NCI-H446 (cell line): ENCODE results near the gene ICA1.

Experiments
- DNase-seq, 2 experiments: peaks; one replicate each; lab custom pipeline; 2025; lab: John Stamatoyannopoulos, UW

ICA1 gene

DNA sequence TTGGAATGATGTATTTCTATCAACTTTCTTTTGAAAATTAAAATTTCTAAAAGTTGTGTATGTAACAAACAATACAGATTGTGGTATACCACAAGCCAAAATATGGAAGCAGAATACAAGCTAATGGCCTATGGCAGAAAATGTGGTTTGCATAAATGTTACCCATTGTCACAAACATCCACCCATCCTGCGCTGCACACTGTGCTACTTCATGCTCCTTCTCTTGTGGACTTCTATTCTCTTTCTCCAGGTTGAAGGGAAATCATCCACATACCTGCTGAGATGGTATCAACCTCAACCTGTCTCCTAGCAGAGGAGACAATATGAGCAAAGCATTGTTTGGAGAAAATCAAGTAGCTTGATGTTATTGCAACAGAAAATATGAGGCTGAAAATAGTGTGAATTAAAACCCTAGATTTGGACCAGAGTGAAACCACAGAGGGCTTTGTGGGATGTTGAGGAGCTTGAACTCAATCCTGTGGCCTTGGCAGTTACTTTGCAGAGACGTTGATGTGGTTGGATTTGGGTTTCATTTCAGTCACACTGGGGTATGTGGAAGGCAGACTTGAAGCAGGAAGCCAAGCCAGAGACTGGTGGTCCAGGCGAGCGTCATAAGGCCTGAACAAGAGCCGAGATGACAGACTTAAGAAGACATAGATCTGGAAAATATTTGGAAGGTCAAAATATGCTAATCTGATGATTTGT is 63.8 kb downstream of the ICA1 start:
- no peak for DNase-seq

DNA sequence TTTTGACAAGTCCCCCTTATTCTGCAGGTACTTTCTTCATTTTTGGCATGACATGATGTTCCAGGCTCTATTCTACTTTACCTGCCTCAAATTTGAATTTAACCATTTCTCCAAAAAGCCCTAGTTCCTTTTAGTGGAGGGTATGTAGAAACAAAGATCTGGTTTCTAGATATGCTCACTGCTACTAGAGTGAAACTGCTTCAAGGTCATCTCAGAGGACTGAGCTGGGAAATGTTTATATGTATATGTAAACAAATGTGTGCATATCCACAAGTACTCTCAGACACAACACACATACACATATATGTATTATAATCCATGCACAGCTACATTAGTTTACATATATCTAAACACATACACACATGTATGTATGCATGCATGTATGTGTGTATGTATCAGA is 69.1 kb downstream of the ICA1 start:
- DNase-seq, result no peak

DNA sequence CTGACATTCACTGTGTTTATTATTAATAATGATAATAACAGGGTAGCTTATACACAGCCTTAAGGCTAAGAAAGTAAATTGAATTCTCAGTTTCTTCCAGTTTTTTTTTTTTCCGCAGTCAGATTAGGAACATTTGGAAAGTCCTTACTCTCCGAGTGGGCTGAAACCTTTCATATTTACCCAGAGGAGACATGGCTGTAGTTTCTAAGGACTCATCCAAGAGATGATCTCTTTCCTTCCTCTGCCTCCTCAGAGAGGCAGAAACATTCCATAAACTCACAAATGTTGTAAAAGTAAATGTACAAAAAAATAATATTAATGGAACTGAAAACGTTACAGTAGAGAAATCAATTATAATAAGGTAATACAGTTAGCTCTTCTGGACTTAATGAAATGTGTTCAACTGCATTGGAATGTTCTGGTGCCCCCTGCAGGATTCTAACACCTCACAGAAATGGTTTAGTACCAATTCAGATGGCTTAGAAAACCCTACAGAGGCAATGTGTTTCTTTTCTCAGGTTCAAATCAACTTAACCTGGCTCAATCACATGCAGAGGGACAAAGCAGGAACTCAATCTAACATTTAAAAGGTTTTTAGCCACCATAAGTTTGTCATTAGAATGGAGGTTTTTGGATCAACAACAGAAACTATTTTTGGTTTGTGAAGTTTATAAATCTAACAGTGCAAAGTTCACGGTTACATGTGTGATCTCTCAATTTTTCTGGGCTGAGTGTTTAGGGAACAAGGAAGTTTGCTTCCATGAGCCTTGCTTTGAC is 71.7 kb downstream of the ICA1 start:
- peak; percentile 72 to 76 for DNase-seq

DNA sequence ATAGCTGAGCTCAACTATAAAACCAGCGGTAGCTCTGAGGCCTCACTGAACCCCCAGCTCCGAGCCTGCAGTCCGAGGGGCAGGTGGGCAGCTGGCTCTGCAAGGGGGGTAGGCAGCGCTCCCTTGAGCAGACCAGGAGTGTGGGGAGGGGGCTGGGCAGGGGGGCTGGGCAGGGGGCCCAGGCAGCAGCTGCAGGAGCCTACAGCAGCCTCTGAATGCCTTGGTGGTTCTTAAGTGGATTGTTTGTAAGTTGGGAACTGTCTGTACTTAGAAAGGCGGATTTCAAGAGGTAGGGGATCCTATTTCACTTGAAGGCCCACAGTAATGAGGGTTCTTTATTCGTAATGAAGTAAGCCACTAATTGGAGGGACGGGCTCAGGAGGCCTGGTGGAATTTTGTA is 72.3 kb downstream of the ICA1 start:
- no peak for DNase-seq

DNA sequence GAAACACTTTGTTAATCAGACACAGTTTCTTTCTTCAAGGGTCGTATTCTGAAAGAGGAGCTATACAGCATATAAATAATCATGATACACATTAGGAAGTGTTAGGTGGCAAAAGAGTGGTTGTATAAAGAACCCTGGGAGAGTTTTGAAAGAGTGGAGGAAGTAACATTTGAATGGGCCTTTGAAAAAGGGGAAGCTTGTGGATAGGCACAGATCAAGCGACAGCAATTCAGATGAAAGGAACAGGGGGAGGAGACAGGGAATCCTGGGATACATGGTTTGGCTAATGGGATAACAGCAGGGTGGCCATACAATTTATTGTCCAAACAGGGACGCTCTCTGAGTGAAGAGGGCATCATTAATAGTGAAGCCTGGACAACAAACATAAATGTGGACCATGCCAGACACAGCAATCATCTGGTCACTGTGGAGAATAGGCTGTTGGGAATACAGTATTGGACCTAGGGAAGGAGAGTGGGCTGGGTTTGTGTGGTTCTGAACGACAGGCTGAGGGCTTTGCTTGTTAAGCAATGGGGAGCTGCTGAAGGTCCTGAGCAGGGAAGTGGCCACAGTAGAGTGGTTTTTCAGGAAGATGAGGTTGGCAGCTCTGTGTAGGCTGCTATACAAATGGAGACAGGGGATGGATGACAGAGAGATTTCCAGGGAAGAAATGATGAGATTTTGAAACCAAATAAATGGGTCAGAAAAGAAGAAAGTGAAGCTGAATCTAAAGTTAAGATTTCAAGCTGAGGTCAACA is 75.9 kb downstream of the ICA1 start:
- DNase-seq, result no peak

DNA sequence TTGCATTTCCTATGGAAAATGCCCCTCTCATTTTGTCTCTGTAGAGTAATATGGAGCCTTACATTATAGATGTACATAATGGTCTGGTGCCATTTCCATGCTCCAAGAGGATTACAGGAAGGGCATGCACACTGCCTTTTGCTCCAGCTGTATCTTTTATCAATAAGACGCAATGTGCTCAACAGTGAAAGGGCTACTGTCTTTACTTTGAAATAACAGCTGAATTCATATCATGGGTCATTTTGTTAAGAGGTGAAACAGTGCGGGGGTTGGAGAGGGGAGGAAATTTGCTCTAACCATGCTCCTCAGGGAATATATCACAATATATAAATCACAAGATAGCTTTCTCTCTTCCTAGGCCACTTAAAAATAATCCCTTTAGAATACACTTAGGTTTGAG is 77.7 kb downstream of the ICA1 start:
- DNase-seq, result no peak

DNA sequence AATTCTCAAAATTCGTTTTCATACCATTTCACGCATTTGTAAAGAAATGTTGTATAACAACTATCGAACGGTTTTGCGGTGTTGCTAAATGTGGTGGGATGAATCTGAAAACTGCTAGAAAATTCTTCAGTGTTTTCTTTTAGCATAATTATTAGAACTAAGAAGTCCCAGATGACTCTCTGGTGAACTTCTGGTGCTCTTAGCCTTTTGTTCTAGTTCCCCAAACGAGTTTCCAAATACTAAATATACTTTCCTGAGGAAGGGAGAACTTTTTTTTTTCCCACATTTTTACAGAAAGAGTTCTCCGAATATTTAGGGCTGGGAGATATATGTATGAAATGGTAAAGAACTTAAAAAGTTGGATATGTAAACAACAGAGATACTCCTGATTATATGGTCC is 82.5 kb downstream of the ICA1 start:
- DNase-seq, result no peak

DNA sequence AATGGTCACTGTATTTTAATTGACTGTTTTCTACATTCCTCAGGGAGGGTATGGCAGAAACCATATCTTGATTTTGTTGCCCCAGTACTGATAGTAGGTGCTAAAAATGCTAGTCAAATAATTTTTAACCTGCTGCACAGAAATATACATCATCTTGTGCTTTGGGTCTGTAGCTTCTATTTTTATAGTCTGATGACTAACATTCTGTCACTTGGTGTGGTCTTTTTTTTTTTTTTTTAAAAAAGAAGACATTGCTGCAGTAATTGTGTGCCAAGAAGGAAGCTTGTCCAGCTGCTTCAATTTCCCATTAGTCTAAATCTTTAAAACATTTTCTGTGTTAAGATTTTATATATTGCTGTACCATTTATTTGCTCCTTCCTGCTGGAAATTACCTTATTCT is 83.6 kb downstream of the ICA1 start:
- no peak for DNase-seq

DNA sequence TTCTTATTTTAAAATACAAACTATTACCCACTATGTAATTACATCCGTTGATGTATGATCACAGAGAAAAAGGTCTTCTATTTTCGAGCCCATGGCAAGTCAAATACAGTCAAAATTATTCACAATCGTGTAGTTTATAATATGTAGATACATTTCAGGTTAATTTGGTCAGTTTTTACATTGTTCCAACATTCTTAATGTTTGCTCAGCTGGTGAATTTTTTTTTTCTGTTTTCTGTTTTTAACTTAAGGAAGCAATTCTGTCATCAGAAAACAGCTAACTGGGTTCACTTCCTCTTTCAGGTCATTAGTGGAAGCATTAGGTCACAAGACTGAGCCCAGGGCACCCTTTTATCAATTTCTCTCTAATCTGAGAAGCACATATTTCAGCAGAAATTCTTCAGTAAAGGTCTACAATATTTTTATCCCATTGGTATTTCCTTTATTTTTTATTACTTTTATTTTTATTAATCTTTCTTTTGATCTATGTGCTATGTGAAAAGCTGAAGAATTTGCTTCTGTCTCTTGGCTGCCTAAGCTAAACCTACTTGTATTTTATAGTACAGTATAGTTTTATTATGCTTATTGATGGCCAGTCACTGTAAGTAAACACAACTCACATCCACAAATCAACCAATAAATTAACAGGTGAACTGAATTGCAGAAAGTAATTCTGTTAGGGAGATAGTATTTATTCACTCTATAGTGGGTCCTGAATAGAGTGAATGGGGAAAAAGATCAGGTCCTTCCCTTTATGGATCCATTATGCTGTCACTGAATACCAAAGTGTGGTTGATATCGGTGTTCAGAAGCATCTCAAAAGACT is 84.6 kb downstream of the ICA1 start:
- no peak for DNase-seq

DNA sequence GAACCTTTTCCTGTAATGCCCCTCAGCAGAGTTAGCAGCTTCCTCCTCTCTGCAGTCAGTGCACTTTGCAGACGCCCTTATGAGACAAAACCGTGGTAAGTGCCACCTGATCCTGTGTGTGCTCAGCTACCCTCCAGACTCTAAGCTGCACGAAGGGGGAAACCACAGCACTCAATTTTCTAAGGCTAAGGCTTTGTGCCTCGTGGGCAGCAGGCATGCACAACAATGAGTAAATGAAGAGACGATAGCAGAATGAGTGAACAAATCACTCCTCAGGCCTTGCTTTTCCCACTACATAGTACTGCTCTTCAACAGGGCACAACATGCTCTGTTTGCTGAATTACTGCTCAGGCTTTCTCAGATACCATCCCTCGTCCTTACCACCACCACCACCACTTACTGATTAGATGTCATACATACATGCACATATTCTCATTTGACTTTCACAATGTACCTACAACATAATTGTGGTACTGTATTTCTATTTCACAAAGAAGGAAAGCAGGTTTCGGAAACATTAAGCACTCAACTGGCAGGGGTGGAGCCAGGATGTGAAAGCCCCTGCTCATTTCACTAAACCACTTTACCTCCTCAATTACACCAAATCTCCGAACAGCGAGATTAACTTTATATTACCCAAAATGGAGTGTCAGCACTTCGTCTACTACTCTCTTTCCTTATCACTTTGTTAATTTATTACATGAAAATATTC is 85.4 kb downstream of the ICA1 start:
- no peak for DNase-seq

DNA sequence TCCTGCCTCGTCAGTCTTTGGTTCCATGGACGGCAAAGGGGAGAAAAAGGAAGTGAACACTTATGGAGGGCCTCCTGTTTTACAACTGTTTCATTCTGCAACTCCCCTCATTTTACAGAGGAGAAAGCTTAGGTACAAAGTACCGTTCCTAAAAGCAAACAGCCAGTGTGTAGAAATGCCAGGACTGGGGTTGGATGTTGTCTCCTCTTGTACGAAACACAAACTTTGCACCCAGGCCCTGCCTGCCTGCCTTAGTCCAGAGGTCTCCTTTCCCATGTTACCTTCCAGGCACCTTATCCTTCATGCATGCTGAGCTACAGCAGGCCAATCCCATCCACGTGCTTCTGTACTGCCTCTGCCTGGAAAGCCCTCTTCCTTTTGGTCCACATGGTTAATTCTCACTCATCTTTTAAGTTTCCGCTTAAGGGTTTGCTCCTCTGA is 86.0 kb downstream of the ICA1 start:
- DNase-seq, result no peak

DNA sequence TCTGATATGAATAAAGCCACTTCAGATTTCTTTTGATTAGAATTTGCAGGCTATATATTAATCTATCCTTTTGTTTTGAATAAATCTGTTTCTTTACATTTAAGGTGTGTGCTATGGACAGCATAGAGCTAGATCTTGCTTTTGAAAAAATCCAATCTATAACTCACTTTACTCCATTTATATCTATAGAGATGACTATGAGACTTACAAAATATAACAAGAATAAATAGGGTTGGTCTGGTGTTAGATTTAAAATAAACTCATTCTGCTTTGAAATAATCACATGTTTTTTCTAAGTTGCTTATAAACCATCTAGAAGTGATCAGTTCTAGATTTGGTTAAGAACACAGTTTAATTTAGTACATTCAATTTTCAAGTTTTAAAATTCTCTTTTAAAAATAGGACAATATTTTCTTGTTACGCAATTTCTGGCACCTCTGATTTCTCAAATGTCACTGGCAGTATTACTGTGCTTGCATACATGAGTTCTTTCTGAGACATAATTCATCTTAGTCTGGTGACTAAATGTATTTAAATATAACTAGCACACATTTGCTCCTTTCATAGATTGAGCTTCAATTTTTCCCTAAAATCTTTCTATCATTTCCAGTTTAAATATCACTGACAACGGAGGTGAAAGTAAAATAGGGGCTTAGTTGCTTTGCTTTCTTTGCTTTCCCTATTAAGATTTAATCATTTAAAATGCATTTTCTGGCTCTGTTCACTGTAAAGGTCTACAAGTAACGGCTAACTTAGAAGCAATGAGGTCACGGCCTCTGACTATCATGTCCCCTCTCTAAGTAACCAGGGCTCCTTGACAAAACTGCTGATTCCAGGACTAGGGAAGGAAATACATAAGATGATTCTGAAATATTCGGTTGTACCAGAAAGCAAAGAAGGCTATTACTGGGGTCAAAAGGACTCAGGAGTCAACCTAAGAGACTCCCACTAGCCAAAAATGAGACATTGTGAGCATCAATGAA is 89.3 kb downstream of the ICA1 start:
- DNase-seq, result no peak

DNA sequence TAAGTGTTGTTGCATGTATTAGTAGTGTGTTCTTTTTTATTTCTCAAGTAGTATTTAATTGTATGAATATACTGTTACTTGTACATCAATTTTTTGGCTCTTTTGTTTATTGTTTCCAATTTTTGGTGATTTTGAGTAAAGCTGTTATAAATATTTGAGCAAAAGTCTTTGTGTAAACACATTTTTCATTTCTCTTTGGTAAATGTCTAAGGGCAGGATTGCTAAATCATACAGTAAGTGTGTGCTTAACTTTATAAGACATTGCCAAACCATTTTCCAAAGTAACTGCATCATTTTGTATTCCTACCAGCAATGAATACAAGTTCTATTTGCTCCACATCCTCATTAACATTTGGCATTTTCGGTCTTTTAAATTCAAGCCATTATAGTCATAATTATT is 92.8 kb downstream of the ICA1 start:
- no peak for DNase-seq

DNA sequence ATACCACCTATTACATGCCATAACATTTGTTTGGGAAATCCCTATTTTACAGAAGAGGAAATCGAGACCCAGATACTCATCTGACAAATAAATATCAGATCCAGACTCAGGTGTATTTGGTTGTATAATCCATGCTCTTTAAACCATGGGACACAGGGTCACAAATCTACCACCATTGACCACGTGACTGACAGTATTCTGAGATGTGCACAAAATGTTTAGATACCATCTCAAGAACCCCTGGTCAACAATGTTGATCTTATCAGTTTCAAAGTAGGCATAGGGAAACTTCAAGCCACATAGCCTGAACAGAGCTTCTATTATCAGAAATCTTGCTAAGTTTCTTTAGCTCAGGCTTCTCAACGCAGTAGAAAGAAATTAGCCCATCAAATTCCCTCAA is 93.6 kb downstream of the ICA1 start:
- DNase-seq, result no peak

DNA sequence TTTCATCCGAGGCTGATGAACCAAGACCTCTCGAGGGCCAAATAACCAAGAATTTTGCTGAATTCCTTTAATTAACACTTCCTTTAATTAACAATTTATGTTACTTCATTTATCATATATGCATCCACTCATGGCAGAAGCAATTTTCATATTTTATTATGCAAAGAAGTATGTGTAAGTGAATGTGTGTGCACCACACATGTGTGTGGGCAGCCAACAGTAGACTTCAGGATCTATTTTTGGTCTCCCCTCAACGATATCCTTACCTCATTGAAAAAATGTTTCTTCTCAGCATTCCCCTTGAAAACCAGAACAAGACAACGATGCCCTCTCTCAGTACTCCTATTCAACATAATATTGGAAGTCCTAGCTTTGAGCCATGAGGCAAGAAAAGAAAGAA is 96.8 kb downstream of the ICA1 start:
- DNase-seq, result no peak

DNA sequence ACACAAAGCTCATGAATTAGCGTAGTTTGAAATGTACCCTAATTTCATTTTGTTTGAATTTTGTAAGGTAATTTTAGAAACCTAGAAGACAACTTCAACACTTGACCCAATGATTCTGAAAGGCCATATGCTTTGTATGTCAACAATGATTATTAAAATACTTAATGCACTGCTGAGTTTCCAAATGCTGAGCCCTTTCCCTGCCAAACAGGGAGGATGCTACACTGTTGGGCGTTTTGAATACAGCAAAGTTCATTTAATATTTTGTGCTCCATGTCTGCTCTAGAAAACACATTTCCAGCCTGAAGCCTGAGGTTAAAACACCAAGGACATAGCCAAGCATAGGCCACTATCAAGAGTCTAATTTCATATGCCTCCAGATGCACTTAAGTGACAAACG is 99.8 kb downstream of the ICA1 start:
- DNase-seq, result no peak

DNA sequence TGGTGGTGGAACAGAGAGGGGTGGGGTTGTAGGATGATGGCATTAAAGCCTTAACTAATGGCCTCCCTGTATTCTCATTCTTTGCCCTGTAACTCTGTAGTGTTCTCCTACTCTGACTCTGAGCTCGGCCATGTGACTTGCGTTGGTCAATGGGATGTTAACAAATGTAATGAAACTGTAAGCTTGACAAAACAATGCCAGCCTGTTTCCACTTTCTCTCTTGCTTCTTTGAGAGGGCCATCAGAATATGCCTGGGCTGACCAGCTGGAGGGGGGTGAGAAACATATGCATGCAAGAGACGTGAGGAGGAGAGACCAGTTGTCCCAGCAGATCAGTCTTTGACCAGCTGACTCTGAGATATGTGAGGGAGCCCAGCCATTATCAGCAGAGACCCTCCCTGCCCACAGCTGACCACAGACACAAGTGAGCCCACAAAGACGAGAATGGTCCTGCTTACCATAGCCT is 100.6 kb downstream of the ICA1 start:
- no peak for DNase-seq

DNA sequence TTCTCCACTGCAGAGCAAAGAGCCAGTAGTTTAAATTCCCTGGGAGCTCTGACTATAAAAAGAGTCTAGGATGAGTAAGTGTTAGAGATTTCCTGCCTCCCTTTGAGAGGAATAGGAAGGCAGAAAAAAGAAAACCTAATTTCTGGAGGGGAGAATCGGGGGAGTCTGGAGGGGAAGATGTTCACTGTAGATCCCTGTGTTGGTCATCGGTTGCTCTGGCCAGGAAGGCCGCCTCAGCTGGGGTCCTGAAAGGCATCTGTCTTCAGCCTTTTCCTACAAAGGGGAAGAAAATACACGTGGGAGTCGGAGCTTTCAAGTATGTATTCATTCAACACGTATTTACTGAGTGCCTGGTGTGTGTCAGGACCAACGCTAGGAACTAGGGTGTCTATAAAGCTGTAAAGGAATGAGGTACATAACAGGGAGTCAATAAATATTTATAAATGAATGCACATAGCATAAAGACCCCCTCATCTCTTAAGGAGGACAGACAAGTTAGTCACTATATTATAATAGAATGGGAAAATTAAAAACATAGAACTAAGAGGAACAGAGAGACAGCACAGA is 101.1 kb downstream of the ICA1 start:
- no peak for DNase-seq

DNA sequence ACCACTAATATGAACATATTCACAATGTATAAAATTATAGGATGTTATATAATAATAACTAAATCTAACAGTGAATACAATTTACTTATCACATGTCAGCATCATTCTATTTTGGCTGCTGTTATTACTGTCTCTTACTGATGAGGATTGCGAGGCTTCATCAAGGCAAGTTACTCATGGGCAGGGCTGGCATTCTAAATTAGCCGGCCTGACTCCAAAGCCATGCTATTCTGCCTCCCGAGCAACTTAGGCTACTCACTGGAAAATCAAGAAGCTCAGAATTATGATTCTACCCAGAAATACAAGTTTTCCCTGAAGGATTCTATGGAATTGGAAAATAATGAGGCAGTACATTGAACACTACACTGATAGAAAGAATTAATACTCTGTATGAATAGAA is 101.7 kb downstream of the ICA1 start:
- no peak for DNase-seq

DNA sequence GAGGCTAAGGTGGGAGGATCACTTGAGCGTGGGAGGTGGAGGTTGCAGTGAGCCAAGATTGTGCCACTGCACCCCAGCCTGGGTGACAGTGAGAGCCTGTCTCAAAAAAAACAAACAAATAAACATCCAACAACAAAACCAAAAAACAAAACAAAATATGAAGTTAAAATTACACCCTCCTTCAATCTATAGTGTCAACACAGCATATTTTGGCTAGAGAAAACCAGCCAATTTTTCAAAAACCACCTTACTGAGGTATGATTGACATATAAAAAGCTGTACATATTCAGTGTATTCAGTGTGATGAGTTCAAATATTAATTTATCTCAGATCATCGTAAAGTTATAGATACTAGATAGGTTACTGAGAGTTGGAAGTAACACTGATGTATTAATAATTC is 102.4 kb downstream of the ICA1 start:
- no peak for DNase-seq
